MCF 10A (cell line): Measurements from ENCODE around the gene NHERF2. TPM values are rescaled to one million over a fixed set of nuclear protein-coding genes. Genes with fewer than 3 reads are reported as not detected.

ENCODE experiments used
- BruUV-seq: library from RNA; stranded (reverse); fragments of 400-500 nt; replicated peaks from 2 replicates; lab custom pipeline; 2021; lab: Mats Ljungman, UMichigan
- CTCF ChIA-PET: fragments of 300-600 bp; sonication (Branson Sonifier 250); formaldehyde crosslinking; extraction: SDS; loops from one replicate; lab custom pipeline; 2021; ENCODE audit warnings: antibody characterized with exemption, inconsistent platforms; lab: Yijun Ruan, JAX
- POLR2A ChIA-PET: fragments of 300-600, 350-650 bp; sonication (Branson Sonifier 250); formaldehyde crosslinking; extraction: SDS; loops from one replicate; lab custom pipeline; 2020; ENCODE audit warnings: antibody characterized with exemption, inconsistent platforms; lab: Yijun Ruan, JAX
- DNase-seq: peaks from one replicate; pipeline ENCODE4 v3.0.0-alpha.2; 2018; ENCODE audit not compliant: unreplicated experiment
- H3K27ac Mint-ChIP-seq: one replicate; pipeline ENCODE4 v1.8.0; 2022; ENCODE audit warnings: mild to moderate bottlenecking, low read depth, mixed read lengths; ENCODE audit not compliant: unreplicated experiment
- H3K27me3 Mint-ChIP-seq: one replicate; pipeline ENCODE4 v1.8.0; 2022; ENCODE audit warnings: mixed read lengths; ENCODE audit not compliant: insufficient read depth, unreplicated experiment
- H3K36me3 Mint-ChIP-seq: one replicate; pipeline ENCODE4 v1.8.0; 2022; ENCODE audit warnings: mild to moderate bottlenecking, moderate library complexity, mixed read lengths; ENCODE audit not compliant: insufficient read depth, unreplicated experiment
- H3K4me1 Mint-ChIP-seq: one replicate; pipeline ENCODE4 v1.8.0; 2022; ENCODE audit warnings: mixed read lengths; ENCODE audit not compliant: insufficient read depth, unreplicated experiment
- H3K4me3 Mint-ChIP-seq: one replicate; pipeline ENCODE4 v1.8.0; 2022; ENCODE audit warnings: mild to moderate bottlenecking, moderate library complexity, mixed read lengths; ENCODE audit not compliant: unreplicated experiment
- H3K9me3 Mint-ChIP-seq: one replicate; pipeline ENCODE4 v1.8.0; 2022; ENCODE audit warnings: mixed read lengths; ENCODE audit not compliant: unreplicated experiment
- intact Hi-C: fragments of 100-400 bp; cut with micrococcal nuclease; formaldehyde crosslinking; loops from 2 replicates; pipeline ENCODE4 v1.14.1; 2022
- total RNA-seq: library from RNA; stranded (reverse); gene quantifications from 2 replicates; pipeline ENCODE4 v1.2.3, GENCODE V29; 2022
- TF ChIP-seq, protein P1 (sequence below): fragments of 200-600 bp; IDR thresholded peaks from one replicate; pipeline ENCODE4 v1.8.0; 2022; ENCODE audit warnings: antibody characterized with exemption, mild to moderate bottlenecking; ENCODE audit not compliant: unreplicated experiment

NHERF2 gene
- total RNA-seq, 1 experiment from 2014 or later, result 14.5 TPM

DNA sequence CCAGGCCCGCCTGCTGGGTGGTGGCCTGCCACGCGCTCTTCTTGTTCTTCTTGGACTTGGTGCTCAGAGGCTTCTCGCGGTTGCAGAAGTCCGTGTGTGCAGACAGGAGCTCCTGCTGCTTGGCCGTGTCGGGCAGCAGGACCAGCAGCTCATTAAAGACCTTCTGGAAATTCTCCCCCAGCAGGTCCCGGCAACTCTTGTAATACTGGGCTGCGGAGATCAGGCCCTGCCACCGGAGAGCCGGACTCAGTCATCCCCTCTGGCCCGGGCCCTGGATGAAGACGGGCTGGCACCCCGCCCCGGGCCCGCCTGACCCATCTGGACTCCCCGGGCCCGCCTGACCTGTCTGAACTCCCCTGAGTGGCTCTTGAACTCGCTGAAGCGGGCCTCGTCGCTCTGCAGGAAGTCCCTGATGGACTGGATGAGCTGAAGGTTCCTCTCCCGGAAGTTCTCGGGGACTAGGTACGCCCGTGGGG lies 28.3 kb upstream of the NHERF2 start:
- no TSS peak for BruUV-seq
- DNase-seq, result no peak
- Mint-ChIP-seq H3K4me1 (peaks cover 13% of the 10 kb centered on the region), H3K27me3 (no peaks in the 10 kb centered on the region), H3K36me3 (peaks cover 67% of the 10 kb centered on the region), H3K27ac (no peak overlapping the region), H3K4me3 (no peak overlapping the region), H3K9me3 (no peaks in the 10 kb centered on the region)
- intact Hi-C loops, result no loop called here
- ChIA-PET CTCF (interaction anchor here (0.6 kb wide), 1 partner anchor 74 kb away, joined by 3 read pairs; no protein-coding TSS in a partner anchor), POLR2A (interaction anchor here (1.5 kb wide), 1 partner anchor 10 kb away, joined by 4 read pairs; no protein-coding TSS in a partner anchor)
- TF ChIP-seq, protein P1, sequence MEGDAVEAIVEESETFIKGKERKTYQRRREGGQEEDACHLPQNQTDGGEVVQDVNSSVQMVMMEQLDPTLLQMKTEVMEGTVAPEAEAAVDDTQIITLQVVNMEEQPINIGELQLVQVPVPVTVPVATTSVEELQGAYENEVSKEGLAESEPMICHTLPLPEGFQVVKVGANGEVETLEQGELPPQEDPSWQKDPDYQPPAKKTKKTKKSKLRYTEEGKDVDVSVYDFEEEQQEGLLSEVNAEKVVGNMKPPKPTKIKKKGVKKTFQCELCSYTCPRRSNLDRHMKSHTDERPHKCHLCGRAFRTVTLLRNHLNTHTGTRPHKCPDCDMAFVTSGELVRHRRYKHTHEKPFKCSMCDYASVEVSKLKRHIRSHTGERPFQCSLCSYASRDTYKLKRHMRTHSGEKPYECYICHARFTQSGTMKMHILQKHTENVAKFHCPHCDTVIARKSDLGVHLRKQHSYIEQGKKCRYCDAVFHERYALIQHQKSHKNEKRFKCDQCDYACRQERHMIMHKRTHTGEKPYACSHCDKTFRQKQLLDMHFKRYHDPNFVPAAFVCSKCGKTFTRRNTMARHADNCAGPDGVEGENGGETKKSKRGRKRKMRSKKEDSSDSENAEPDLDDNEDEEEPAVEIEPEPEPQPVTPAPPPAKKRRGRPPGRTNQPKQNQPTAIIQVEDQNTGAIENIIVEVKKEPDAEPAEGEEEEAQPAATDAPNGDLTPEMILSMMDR, result no peak

DNA sequence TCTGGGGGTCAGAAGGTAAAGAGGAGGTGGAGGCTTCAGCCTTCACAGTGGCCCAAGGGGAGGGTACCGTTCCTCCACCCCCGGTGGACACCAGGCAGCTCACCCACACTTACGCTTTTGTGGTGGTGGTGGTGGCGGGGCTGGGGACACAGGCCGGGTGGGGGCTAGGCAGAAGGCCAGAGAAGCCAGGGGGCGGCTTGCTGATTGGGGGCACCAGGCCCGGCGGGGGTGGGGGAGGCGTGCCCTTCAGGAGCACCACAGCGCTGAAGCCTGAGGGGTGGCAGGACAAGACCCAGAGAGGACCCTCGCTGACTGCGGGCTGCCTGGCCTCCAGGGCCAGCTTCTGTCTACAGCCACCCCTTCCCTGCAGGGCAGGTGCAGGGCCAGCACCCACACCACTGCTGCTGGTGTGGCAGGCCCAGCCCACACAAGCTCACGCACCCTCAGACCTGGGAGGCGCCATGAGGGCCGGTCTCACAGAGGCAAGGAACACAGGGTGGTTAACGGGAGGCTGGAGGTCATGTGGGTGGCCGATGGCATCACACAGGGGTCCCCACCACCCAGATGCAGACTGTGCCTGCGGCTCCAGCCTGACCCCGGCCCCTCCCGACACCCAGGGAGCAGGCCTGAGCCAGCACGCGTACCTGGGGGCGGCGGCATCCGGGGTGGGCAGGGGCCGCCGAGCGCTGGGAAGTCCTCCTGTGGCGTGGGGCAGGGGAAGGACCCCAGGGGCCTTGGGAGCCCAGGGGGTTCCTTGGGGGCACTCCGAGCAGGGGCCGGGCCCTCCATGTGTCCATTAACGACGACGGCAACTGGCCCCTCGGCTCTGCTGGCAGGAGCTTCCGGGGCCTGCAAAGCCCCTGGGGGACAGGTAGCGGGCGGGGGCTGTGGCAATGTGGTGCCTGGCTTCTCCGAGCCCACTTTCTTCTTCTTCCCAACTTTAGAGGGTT lies 27.6 kb upstream of the NHERF2 start:
- no peak overlapping the region for H3K4me3 Mint-ChIP-seq
- H3K4me1 Mint-ChIP-seq, result peaks cover 7% of the 10 kb centered on the region
- no peaks in the 10 kb centered on the region for H3K9me3 Mint-ChIP-seq
- BruUV-seq, result no TSS peak
- H3K36me3 Mint-ChIP-seq, result peaks cover 72% of the 10 kb centered on the region
- intact Hi-C loops, result no loop called here
- H3K27me3 Mint-ChIP-seq, result no peaks in the 10 kb centered on the region
- H3K27ac Mint-ChIP-seq, result no peak overlapping the region
- DNase-seq, result no peak
- ChIA-PET POLR2A (interaction anchor here (0.9 to 1.5 kb wide), 2 partner anchors 9 to 156 kb away, joined by 4 read pairs; partner anchors contain the start of gene TRAF7), CTCF (interaction anchor here (0.6 kb wide), 2 partner anchors 49 to 321 kb away, joined by 3 read pairs; partner anchors contain the start of genes JPT2 and TSC2)
- TF ChIP-seq, protein P1, result no peak

DNA sequence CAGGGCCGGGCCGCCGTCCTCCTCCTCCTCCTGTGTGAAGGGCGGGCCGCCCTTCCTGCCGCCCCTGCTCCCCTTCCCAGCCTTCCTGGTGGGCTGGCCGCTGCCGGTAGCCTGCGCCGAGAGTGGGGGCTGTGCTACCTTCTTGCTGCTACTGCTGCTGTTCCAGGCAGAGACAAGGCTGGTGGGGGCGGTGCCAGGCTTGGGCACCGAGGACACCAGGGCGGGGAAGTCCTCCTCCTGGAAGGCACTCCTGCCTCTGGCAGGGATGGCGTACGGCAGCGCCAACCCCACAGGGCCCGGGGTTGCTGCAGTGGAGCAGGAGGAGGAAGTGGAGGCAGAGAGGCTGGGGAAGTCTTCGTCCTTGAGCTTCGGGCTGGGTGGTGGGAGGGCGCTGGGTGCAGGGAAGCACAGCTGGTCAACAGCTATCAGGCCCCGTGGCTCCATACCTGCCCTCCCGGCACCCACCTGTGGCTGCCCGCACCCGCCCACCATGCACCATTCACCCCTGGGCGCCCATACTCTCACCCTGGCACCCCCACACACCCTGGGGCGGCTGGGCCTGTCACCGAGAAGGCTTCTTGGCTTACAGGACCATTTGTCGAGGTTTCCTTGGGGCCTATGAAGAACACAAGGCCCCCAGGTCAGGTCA lies 26.7 kb upstream of the NHERF2 start:
- POLR2A ChIA-PET, result interaction anchor here (0.9 kb wide), 1 partner anchor 155 kb away, joined by 4 read pairs; the partner anchor contains the start of gene TRAF7

More for the DNA sequence above, 26.7 kb upstream of the NHERF2 start:
- Mint-ChIP-seq H3K4me3 (no peak overlapping the region), H3K36me3 (peaks cover 73% of the 10 kb centered on the region), H3K27ac (no peak overlapping the region), H3K27me3 (no peaks in the 10 kb centered on the region), H3K4me1 (peaks cover 6% of the 10 kb centered on the region), H3K9me3 (no peaks in the 10 kb centered on the region)
- no peak for DNase-seq
- intact Hi-C loops, result no loop called here
- TF ChIP-seq, protein P1, result no peak
- CTCF ChIA-PET, result interaction anchor here (0.7 kb wide), 1 partner anchor 964 kb away, joined by 4 read pairs; the partner anchor contains the start of gene KREMEN2
- no TSS peak for BruUV-seq
